ENCODE results near the gene SF1. TPM values are rescaled to one million over a fixed set of nuclear protein-coding genes. Genes with fewer than 3 reads are reported as not detected.
A peak's percentile ranks its signal among the peaks of the same experiment; 100 is the strongest.

SF1 gene
- total and polyA plus RNA-seq, 2 of the 8 experiments (the other 6 are each of a cell fraction or from before 2014, with no cell fraction given) = 72.7 to 353 TPM

GRCh38 chr11:64790205-64791095 is 12.1 kb upstream of the SF1 start:
- Histone ChIP-seq H3K23ac (ENCODE audit: insufficient read length) (no peak overlapping the region), H2AK5ac (ENCODE audit: low read depth, low read length) (no peak overlapping the region), H4K5ac (ENCODE audit: insufficient read length, low read depth, low read length) (no peak overlapping the region), H4K8ac (ENCODE audit: extremely low read depth, insufficient read depth, low read length) (no peak overlapping the region; the same call in 1 of the 2 replicates), H3K18ac (ENCODE audit: extremely low read depth, low read length) (no peak overlapping the region), H3K79me2 (ENCODE audit: control insufficient read depth in 1 of 2, insufficient read depth in 2 of 2, low read length in 2 of 2) (no peaks in the 10 kb centered on the region), H2BK5ac (ENCODE audit: low read depth, low read length) (peak overlapping the region; percentile 16; the same call in 1 of the 2 replicates), H2BK15ac (ENCODE audit: low read length) (no peak overlapping the region), H2BK20ac (ENCODE audit: low read length) (no peak overlapping the region), H4K20me1 (replicated peaks in 1 of 2; ENCODE audit: control insufficient read depth in 1 of 2, insufficient read depth in 2 of 2, low read length in 2 of 2) (peaks cover 0 to 3% of the 10 kb centered on the region in 2 experiments), H3K56ac (replicated peaks; ENCODE audit: insufficient read length, low read depth, low read length) (no peak overlapping the region), H2BK120ac (replicated peaks; ENCODE audit: low read depth, low read length) (no peak overlapping the region), H4K91ac (replicated peaks; ENCODE audit: insufficient read length, low read length) (no peak overlapping the region), H3K27me3 (replicated peaks in 1 of 4; ENCODE audit: control insufficient read depth in 3 of 4, extremely low read depth in 1 of 4, insufficient read depth in 3 of 4, low read length in 3 of 4) (no peaks in the 10 kb centered on the region), H2BK12ac (ENCODE audit: low read depth, low read length) (no peak overlapping the region), H3K27ac (ENCODE audit: low read depth, low read length) (no peak overlapping the region), H3K9ac (replicated peaks in 1 of 4; ENCODE audit: extremely low read depth in 1 of 4, low read depth in 3 of 4, low read length in 3 of 4) (no peak overlapping the region; a peak in 1 of 7 replicates), H3K9me3 (ENCODE audit: insufficient read depth in 2 of 2, low read depth in 1 of 2, low read length in 1 of 2) (no peaks in the 10 kb centered on the region), H3K14ac (ENCODE audit: insufficient read length) (no peak overlapping the region), H3K4me3 (ENCODE audit: extremely low read depth in 1 of 4, insufficient read depth in 2 of 4, low read depth in 3 of 4, low read length in 4 of 4) (no peak overlapping the region), H3K36me3 (ENCODE audit: control insufficient read depth in 2 of 4, insufficient read depth in 4 of 4, low read length in 3 of 4) (no peaks in the 10 kb centered on the region), H3K4me2 (ENCODE audit: insufficient read depth in 1 of 2, low read depth in 2 of 2, low read length in 2 of 2) (no peak overlapping the region), H2AFZ (ENCODE audit: low read length) (no peak overlapping the region), H3K4ac (replicated peaks; ENCODE audit: insufficient read length, low read depth, low read length) (no peak overlapping the region), H3K79me1 (ENCODE audit: low read depth, low read length) (no peaks in the 10 kb centered on the region), H3K4me1 (replicated peaks in 1 of 4; ENCODE audit: control insufficient read depth in 3 of 4, insufficient read depth in 4 of 4, low read length in 3 of 4) (no peaks in the 10 kb centered on the region), H3K23me2 (ENCODE audit: low read depth, low read length) (no peaks in the 10 kb centered on the region)
- WGBS, 2 experiments (ENCODE audit: extremely low coverage in 1 of 2, insufficient coverage in 1 of 2, insufficient read length in 1 of 2, insufficient replicate concordance in 2 of 2, low coverage in 1 of 2, low lambda C conversion rate in 2 of 2, missing lambda C conversion rate in 1 of 2) = 87% methylated on average over 24 of the region's 25 CpGs; no CpG with 5 or more reads in 1 of the 2 experiments
- DNase-seq (ENCODE audit: low read depth in 1 of 2, low spot score in 2 of 2) (no peak), FAIRE-seq (no peak)
- POLR2A ChIA-PET (ENCODE audit: partially characterized antibody) = interaction anchor here (0.7 to 2.1 kb wide), 3 partner anchors 12 to 38 kb away, joined by 3 to 6 read pairs (median 3); partner anchors contain the start of gene SF1
- CTCF ChIA-PET (ENCODE audit: partially characterized antibody) = interaction anchor here (0.6 to 2.7 kb wide), 5 partner anchors 9 to 103 kb away, joined by 3 to 8 read pairs (median 4); partner anchors contain the start of gene MEN1
- TF ChIP-seq SIN3A (conservative IDR thresholded peaks at IDR 0.05 in 1 of 2, IDR thresholded peaks at IDR 0.05 in 1 of 2; ENCODE audit: low read depth in 1 of 2, low read length in 2 of 2) = no peak
- no peak for TF ChIP-seq CHD1 (IDR thresholded peaks at IDR 0.05; ENCODE audit: low read depth, low read length)
- TF ChIP-seq NRF1 (IDR thresholded peaks at IDR 0.05; ENCODE audit: low read depth, low read length) = no peak
- TF ChIP-seq ATF2 (IDR thresholded peaks at IDR 0.05; ENCODE audit: low read length) = no peak
- no peak for TF ChIP-seq TAF1 (IDR thresholded peaks at IDR 0.05; ENCODE audit: low read depth, low read length)

All from H1 (cell line).